Heart left ventricle (tissue), 16 donors: ENCODE measurements around the gene GTF3A. TPM values are rescaled to one million over a fixed set of nuclear protein-coding genes. Genes with fewer than 3 reads are reported as not detected.
A peak's percentile ranks its signal among the peaks of the same experiment; 100 is the strongest.

ENCODE experiments used
- ATAC-seq, 4 donors: fragments of 200-7000 bp; cut with Tn5 transposase; one replicate each; pipeline ENCODE4 v1.9.1; 2020 to 2022; ENCODE audit warnings: moderate library complexity in 4 of 4, mild to moderate bottlenecking in 3 of 4, moderate number of reproducible peaks in 1 of 4
- DNase-seq, 5 donors: peaks; one replicate each; pipeline ENCODE4 v3.0.0-alpha.2; 2020
- H3K27ac ChIP-seq, 12 donors: fragments of 200-600 bp; sonication (generic) in 4 of 12; one replicate each; pipeline versions ENCODE4 v1.5.0 to v1.8.0; 2016 to 2022; ENCODE audit warnings: mild to moderate bottlenecking in 2 of 12
- H3K27me3 ChIP-seq, 9 donors: fragments of 200-600 bp; sonication (generic) in 2 of 9; one replicate each; pipeline versions ENCODE4 v1.5.1 to v1.8.0; 2016 to 2022; ENCODE audit warnings: mild to moderate bottlenecking in 3 of 9
- H3K36me3 ChIP-seq, 9 donors: fragments of 200-600 bp; sonication (generic) in 2 of 9; one replicate each; pipeline versions ENCODE4 v1.5.0 to v1.8.0; 2018 to 2022; ENCODE audit warnings: mild to moderate bottlenecking in 2 of 9
- H3K4me1 ChIP-seq, 12 donors: fragments of 200-600 bp; sonication (generic) in 4 of 12; one replicate each; pipeline versions ENCODE4 v1.5.0 to v1.8.0; 2016 to 2022; ENCODE audit warnings: mild to moderate bottlenecking in 3 of 12
- H3K4me3 ChIP-seq, 12 donors: fragments of 200-600 bp; sonication (generic) in 4 of 12; one replicate each; pipeline versions ENCODE4 v1.5.0 to v1.8.0; 2017 to 2022; ENCODE audit warnings: mild to moderate bottlenecking in 9 of 12, moderate library complexity in 4 of 12
- H3K9me3 ChIP-seq, 12 donors: fragments of 200-600 bp; sonication (generic) in 4 of 12; one replicate each; pipeline versions ENCODE4 v1.5.0 to v1.8.0; 2016 to 2022; ENCODE audit warnings: mild to moderate bottlenecking in 1 of 12
- CTCF ChIP-seq, 12 donors: fragments of 200-600 bp; sonication (generic) in 4 of 12; IDR thresholded peaks; one replicate each; pipeline versions ENCODE4 v1.5.0 to v1.8.0; 2018 to 2022; ENCODE audit warnings: antibody characterized with exemption in 12 of 12, mild to moderate bottlenecking in 5 of 12
- POLR2A ChIP-seq, 2 donors: fragments of 450-650 bp; IDR thresholded peaks; one replicate each; pipeline ENCODE4 v1.6.1; 2017; ENCODE audit warnings: antibody characterized with exemption in 2 of 2, mild to moderate bottlenecking in 2 of 2, moderate library complexity in 2 of 2
- WGBS, 4 donors: extraction: QIAGEN DNeasy Blood & Tissue Kit in 2 of 4; methylation state at CpG; one replicate each; pipeline versions ENCODE4 v1.1.5 to v1.1.7; 2013 to 2018; 5-methylcytosine and 5-hydroxymethylcytosine counted together
- intact Hi-C, 10 donors: fragments of 100-400 bp; cut with DNase I; formaldehyde crosslinking; loops; one replicate each; pipeline versions ENCODE4 v1.11.1 to v1.14.2; 2022
- polyA plus RNA-seq, 2 donors: library from polyadenylated mRNA; stranded (reverse); fragments of 200-250 nt; gene quantifications; one replicate each; pipeline ENCODE4 v1.2.3, GENCODE V29; 2013
- total RNA-seq, 9 donors: library from RNA; depleted of rRNA in 2 of 9; stranded (reverse); fragments of >200 nt in 2 of 9; fragmentation: NEBNext Ultra II Directional in 3 of 9; extraction: Animal tissue kit (Norgen Biotek cat#: 25700) in 3 of 9; gene quantifications; one replicate each; pipeline versions ENCODE4 v1.1.0 to v1.2.4, GENCODE V29; 2016 to 2023
- donor health status: ischemic (EF 13 %, LVEDD 7.1; RV severe dilation, severe dysfunction).
- donor health status: healthy with polysubstance abuse.
- donor health status: DM: no; HTN: yes; CAD: no.
- donor health status: DM: no; HTN: no; CAD: no.
- donor health status: ischemic (EF 25% LVEDD 6.9; RV normal size, moderate dysfunction).
- donor health status: ischemic (EF 25% LVEDD 5.7; RV mildly dilated, moderate dysfunction).
- donor health status: healthy.
- donor health status: DM: yes; HTN: yes; CAD: no.
- donor health status: ischemic (EF 35%, LVEDD 5.7; RV mildly dilated, moderate dysfunction).
- donor health status: nonischemic (EF 11% LVEDD 7.7; RV severe dilation, severe dysfunction).
- donor health status: DM: yes; HTN: yes; CAD: no.
- donor health status: PGD.
- donor health status: ischemic (EF 29% LVEDD 5.4; RV normal size, mild dysfunction).
- donor health status: nonischemic (EF 23%, LVEDD 6.1; RV moderate dilation, normal function).

GTF3A gene
- total and polyA plus RNA-seq, 11 donors: 138 to 593 (median 201) TPM

- no peak overlapping the region for H3K4me3 ChIP-seq
- no peaks in the 10 kb centered on the region for H3K27me3 ChIP-seq
- WGBS, 4 donors: 60 to 78% (median 66%) methylated on average over 1 of the region's 1 CpG
- TF ChIP-seq CTCF (IDR thresholded peaks at IDR 0.05) (no peak), POLR2A (IDR thresholded peaks at IDR 0.05) (no peak)
- H3K27ac ChIP-seq: no peak overlapping the region
- H3K4me1 ChIP-seq: peaks cover 0 to 24% (median 5%) of the 10 kb centered on the region in 12 donors
- H3K9me3 ChIP-seq: no peaks in the 10 kb centered on the region
- no peak for DNase-seq
- H3K36me3 ChIP-seq: peaks cover 0 to 89% (median 56%) of the 10 kb centered on the region in 9 donors
- no peak for ATAC-seq
- intact Hi-C loops: no loop called here
Observed at GRCh38 chr13:27440408-27440807, 16.0 kb downstream of the GTF3A start.

GRCh38 chr13:27442071-27442647 lies 17.7 kb downstream of the GTF3A start:
- TF ChIP-seq POLR2A (IDR thresholded peaks at IDR 0.05) (no peak), CTCF (IDR thresholded peaks at IDR 0.05) (no peak)
- intact Hi-C loops: no loop called here
- ATAC-seq (peak in 1 of 4 donors; percentile 16), DNase-seq (no peak)
- no peak overlapping the region for H3K27ac ChIP-seq
- no peaks in the 10 kb centered on the region for H3K9me3 ChIP-seq
- H3K4me3 ChIP-seq: no peak overlapping the region
- H3K36me3 ChIP-seq: peaks cover 0 to 73% (median 38%) of the 10 kb centered on the region in 9 donors
- H3K27me3 ChIP-seq: no peaks in the 10 kb centered on the region
- H3K4me1 ChIP-seq: peaks cover 0 to 40% (median 17%) of the 10 kb centered on the region in 12 donors
- WGBS, 4 donors: 68 to 78% (median 75%) methylated on average over 15 of the region's 15 CpGs

DNA sequence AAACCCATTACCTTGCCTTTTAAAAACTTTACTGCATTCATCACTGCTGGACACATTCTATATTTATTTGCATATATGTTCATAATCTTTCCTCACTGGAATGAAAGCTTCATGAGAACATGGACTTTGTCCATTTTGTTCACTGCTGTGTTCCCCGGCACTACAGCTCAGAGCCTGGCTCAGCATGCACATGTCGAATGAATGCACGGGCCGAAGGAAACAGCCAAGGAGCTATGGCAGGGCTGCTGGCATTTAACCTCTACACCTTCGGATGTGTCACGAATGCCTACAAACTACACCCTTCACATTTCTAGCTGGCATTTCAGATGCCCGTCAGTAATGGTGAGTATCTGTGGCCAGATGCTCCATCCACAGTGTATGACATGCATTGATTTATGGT lies 18.4 kb downstream of the GTF3A start:
- intact Hi-C loops: no loop called here
- no peaks in the 10 kb centered on the region for H3K9me3 ChIP-seq
- no peak for TF ChIP-seq POLR2A (IDR thresholded peaks at IDR 0.05)
- no peak for TF ChIP-seq CTCF (IDR thresholded peaks at IDR 0.05)
- no peak overlapping the region for H3K4me3 ChIP-seq
- ATAC-seq (no peak), DNase-seq (no peak)
- no peak overlapping the region for H3K27ac ChIP-seq
- peaks cover 0 to 67% (median 35%) of the 10 kb centered on the region in 9 donors for H3K36me3 ChIP-seq
- H3K27me3 ChIP-seq: no peaks in the 10 kb centered on the region
- H3K4me1 ChIP-seq: peaks cover 0 to 47% (median 23%) of the 10 kb centered on the region in 12 donors
- 91 to 98% (median 93%) methylated on average over 7 of the region's 7 CpGs for WGBS, 4 donors

GRCh38 chr13:27446986-27447583 lies 22.7 kb downstream of the GTF3A start:
- ATAC-seq (peak in 3 of 4 donors; percentile 4 to 53 (median 27)), DNase-seq (no peak)
- Histone ChIP-seq H3K36me3 (peaks cover 0 to 26% (median 14%) of the 10 kb centered on the region in 9 donors), H3K4me1 (peaks cover 3 to 60% (median 41%) of the 10 kb centered on the region in 12 donors), H3K27ac (peak overlapping the region; percentile 95 to 100 (median 98)), H3K27me3 (no peaks in the 10 kb centered on the region), H3K9me3 (no peaks in the 10 kb centered on the region), H3K4me3 (peak overlapping the region in 7 of 12 donors; percentile 11 to 96 (median 73))
- intact Hi-C loops: loop anchor here in 1 of 10 donors (2.0 kb wide), 1 partner anchor 22 kb away; the partner anchor contains the start of gene GTF3A
- TF ChIP-seq POLR2A (IDR thresholded peaks at IDR 0.05) (peak in 1 of 2 donors; percentile 33), CTCF (IDR thresholded peaks at IDR 0.05) (no peak)
- 26 to 36% (median 31%) methylated on average over 7 of the region's 7 CpGs for WGBS, 4 donors
